ENCODE results near the gene ADGRA1.

Gene ADGRA1

GRCh38 chr10:133157662-133158436 lies 70.1 kb downstream of the ADGRA1 start:
- no peak overlapping the region for H2AFZ ChIP-seq (ENCODE audit: low read depth, low read length)
- H3K14ac ChIP-seq (ENCODE audit: low read length in 2 of 2): no peak overlapping the region
- no peak overlapping the region for H3K18ac ChIP-seq (ENCODE audit: low read depth in 1 of 2, low read length in 2 of 2)
- H3K27me3 ChIP-seq (ENCODE audit: control insufficient read depth in 1 of 2, insufficient read depth in 1 of 2, low read length in 2 of 2): peaks cover 36 to 77% of the 10 kb centered on the region in 2 experiments
- H2BK120ac ChIP-seq (ENCODE audit: low read depth, low read length): no peak overlapping the region
- peaks cover 23% of the 10 kb centered on the region for H3K4me1 ChIP-seq (ENCODE audit: control insufficient read depth, insufficient read depth, low read depth, low read length)
- no peak overlapping the region for H2BK12ac ChIP-seq (ENCODE audit: low read length in 2 of 2)
- no peak overlapping the region for H3K27ac ChIP-seq (ENCODE audit: low read length, poor library complexity, severe bottlenecking)
- no peak overlapping the region for H2AK5ac ChIP-seq (ENCODE audit: low read length, severe bottlenecking)
- no peak overlapping the region for H2BK15ac ChIP-seq (ENCODE audit: low read depth, poor library complexity, severe bottlenecking)
- H3K4ac ChIP-seq (ENCODE audit: low read depth in 1 of 2, low read length in 2 of 2): no peak overlapping the region
- no peak overlapping the region for H3K4me2 ChIP-seq (ENCODE audit: low read length, poor library complexity, severe bottlenecking)
- H4K8ac ChIP-seq (ENCODE audit: low read length): no peak overlapping the region
- no peak overlapping the region for H4K91ac ChIP-seq (ENCODE audit: low read length)
- no peaks in the 10 kb centered on the region for H3K9me3 ChIP-seq (ENCODE audit: control insufficient read depth, low read length)
- H3K23ac ChIP-seq (ENCODE audit: low read length in 2 of 2): no peak overlapping the region
- H3K4me3 ChIP-seq (ENCODE audit: insufficient read depth in 1 of 2, low read depth in 1 of 2, low read length in 2 of 2): no peak overlapping the region
- H3K36me3 ChIP-seq (ENCODE audit: control insufficient read depth in 1 of 2, insufficient read depth in 2 of 2, low read depth in 1 of 2, low read length in 2 of 2): no peaks in the 10 kb centered on the region
- 83% methylated on average over 34 of the region's 34 CpGs for WGBS
- DNase-seq: no peak
- H3K79me1 ChIP-seq (replicated peaks; ENCODE audit: low read length, poor library complexity, severe bottlenecking): no peaks in the 10 kb centered on the region
- no peak overlapping the region for H3K9ac ChIP-seq (ENCODE audit: low read length)
- H2BK5ac ChIP-seq (ENCODE audit: low read depth, low read length, poor library complexity, severe bottlenecking): no peak overlapping the region

GRCh38 chr10:133158437-133158755 lies 70.7 kb downstream of the ADGRA1 start:
- Histone ChIP-seq H3K4me2 (ENCODE audit: low read length, poor library complexity, severe bottlenecking) (no peak overlapping the region), H2AK5ac (ENCODE audit: low read length, severe bottlenecking) (no peak overlapping the region), H3K9ac (ENCODE audit: low read length) (no peak overlapping the region), H3K18ac (ENCODE audit: low read depth in 1 of 2, low read length in 2 of 2) (no peak overlapping the region), H4K8ac (ENCODE audit: low read length) (no peak overlapping the region), H2BK12ac (ENCODE audit: low read length in 2 of 2) (no peak overlapping the region), H3K27me3 (ENCODE audit: control insufficient read depth in 1 of 2, insufficient read depth in 1 of 2, low read length in 2 of 2) (peaks cover 42 to 79% of the 10 kb centered on the region in 2 experiments), H3K36me3 (ENCODE audit: control insufficient read depth in 1 of 2, insufficient read depth in 2 of 2, low read depth in 1 of 2, low read length in 2 of 2) (no peaks in the 10 kb centered on the region), H4K91ac (ENCODE audit: low read length) (no peak overlapping the region), H3K4me3 (ENCODE audit: insufficient read depth in 1 of 2, low read depth in 1 of 2, low read length in 2 of 2) (no peak overlapping the region), H2AFZ (ENCODE audit: low read depth, low read length) (no peak overlapping the region), H3K4me1 (ENCODE audit: control insufficient read depth, insufficient read depth, low read depth, low read length) (peaks cover 23% of the 10 kb centered on the region), H2BK120ac (ENCODE audit: low read depth, low read length) (no peak overlapping the region), H3K4ac (ENCODE audit: low read depth in 1 of 2, low read length in 2 of 2) (no peak overlapping the region), H3K23ac (ENCODE audit: low read length in 2 of 2) (no peak overlapping the region), H3K14ac (ENCODE audit: low read length in 2 of 2) (no peak overlapping the region), H3K9me3 (ENCODE audit: control insufficient read depth, low read length) (no peaks in the 10 kb centered on the region), H3K79me1 (replicated peaks; ENCODE audit: low read length, poor library complexity, severe bottlenecking) (no peaks in the 10 kb centered on the region), H3K27ac (ENCODE audit: low read length, poor library complexity, severe bottlenecking) (no peak overlapping the region), H2BK15ac (ENCODE audit: low read depth, poor library complexity, severe bottlenecking) (no peak overlapping the region), H2BK5ac (ENCODE audit: low read depth, low read length, poor library complexity, severe bottlenecking) (no peak overlapping the region)
- WGBS: 75% methylated on average over 12 of the region's 12 CpGs
- no peak for DNase-seq

DNA sequence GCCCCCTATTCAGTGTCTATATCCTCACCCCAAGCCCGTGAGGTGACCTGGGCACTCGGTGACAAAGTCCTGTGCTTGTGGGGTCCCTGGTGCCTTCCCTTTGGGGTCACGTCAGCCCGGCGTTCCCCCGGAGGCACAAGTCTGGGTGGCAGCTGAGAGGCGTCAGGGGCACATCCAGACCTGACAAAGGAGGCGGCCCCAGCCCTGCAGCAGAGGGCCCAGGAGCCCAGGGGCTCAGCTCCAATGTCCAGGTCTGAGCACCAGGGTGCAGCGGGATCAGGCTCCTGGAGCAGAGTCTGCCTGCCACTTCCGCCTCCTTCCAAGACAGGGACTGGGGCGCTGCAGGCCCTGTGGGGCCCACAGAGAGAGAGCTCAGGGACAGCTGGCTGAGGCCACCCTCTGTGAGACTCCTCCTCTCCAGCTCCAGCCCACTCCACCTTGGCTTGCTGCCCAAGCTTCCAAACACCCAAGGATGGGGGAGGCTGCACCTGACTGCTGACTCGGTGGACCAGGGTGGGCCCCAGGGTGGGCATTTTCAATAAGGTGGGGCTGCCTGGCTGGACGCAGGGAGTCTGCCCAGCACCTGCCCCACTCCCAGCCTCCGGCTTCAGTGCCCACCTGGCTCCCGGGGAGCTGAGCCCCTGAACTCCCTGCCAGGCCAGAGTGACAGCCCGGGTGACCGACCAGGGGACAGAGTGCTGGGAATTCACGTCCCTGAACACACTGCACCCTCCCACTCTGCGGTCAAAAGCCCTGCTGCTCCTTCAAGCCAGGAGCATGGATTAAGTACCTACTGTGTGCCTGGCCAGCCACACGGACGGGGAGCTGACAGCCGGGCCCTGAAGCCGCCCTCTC lies 71.3 kb downstream of the ADGRA1 start:
- peak overlapping the region in 1 of 2 experiments; percentile 9 for H3K4me3 ChIP-seq (ENCODE audit: insufficient read depth in 1 of 2, low read depth in 1 of 2, low read length in 2 of 2)
- no peak overlapping the region for H3K14ac ChIP-seq (ENCODE audit: low read length in 2 of 2)
- H2BK120ac ChIP-seq (ENCODE audit: low read depth, low read length): no peak overlapping the region
- H3K27me3 ChIP-seq (ENCODE audit: control insufficient read depth in 1 of 2, insufficient read depth in 1 of 2, low read length in 2 of 2): peaks cover 44 to 78% of the 10 kb centered on the region in 2 experiments
- no peak overlapping the region for H2BK15ac ChIP-seq (ENCODE audit: low read depth, poor library complexity, severe bottlenecking)
- H3K4ac ChIP-seq (ENCODE audit: low read depth in 1 of 2, low read length in 2 of 2): no peak overlapping the region
- H3K4me1 ChIP-seq (ENCODE audit: control insufficient read depth, insufficient read depth, low read depth, low read length): peaks cover 23% of the 10 kb centered on the region
- no peaks in the 10 kb centered on the region for H3K79me1 ChIP-seq (replicated peaks; ENCODE audit: low read length, poor library complexity, severe bottlenecking)
- no peak overlapping the region for H3K4me2 ChIP-seq (ENCODE audit: low read length, poor library complexity, severe bottlenecking)
- no peak overlapping the region for H3K9ac ChIP-seq (ENCODE audit: low read length)
- no peak overlapping the region for H3K18ac ChIP-seq (ENCODE audit: low read depth in 1 of 2, low read length in 2 of 2)
- H2BK12ac ChIP-seq (ENCODE audit: low read length in 2 of 2): no peak overlapping the region
- H2AFZ ChIP-seq (ENCODE audit: low read depth, low read length): no peak overlapping the region
- no peaks in the 10 kb centered on the region for H3K36me3 ChIP-seq (ENCODE audit: control insufficient read depth in 1 of 2, insufficient read depth in 2 of 2, low read depth in 1 of 2, low read length in 2 of 2)
- H3K9me3 ChIP-seq (ENCODE audit: control insufficient read depth, low read length): no peaks in the 10 kb centered on the region
- no peak overlapping the region for H3K23ac ChIP-seq (ENCODE audit: low read length in 2 of 2)
- H2AK5ac ChIP-seq (ENCODE audit: low read length, severe bottlenecking): no peak overlapping the region
- WGBS: 69% methylated on average over 22 of the region's 23 CpGs
- H4K91ac ChIP-seq (ENCODE audit: low read length): no peak overlapping the region
- no peak overlapping the region for H4K8ac ChIP-seq (ENCODE audit: low read length)
- no peak overlapping the region for H2BK5ac ChIP-seq (ENCODE audit: low read depth, low read length, poor library complexity, severe bottlenecking)
- H3K27ac ChIP-seq (ENCODE audit: low read length, poor library complexity, severe bottlenecking): no peak overlapping the region
- DNase-seq: no peak

DNA sequence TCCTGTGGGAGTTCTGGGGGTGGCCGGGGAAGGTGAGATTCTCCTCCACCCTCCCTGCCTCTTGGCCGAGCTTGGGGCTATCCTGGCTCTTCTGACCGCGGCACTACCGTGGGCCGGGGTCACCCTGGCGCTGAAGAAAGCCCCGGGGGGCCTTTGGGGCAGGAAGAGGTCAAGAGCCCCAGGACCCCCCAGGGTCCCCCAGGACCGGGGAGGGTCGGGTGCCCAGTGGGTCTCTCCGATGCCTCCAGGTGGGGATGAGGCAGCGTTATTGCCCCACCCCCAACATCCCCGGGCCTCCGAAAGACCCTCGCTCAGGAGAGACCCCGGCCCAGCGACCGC lies 71.9 kb downstream of the ADGRA1 start:
- Histone ChIP-seq H3K27ac (ENCODE audit: low read length, poor library complexity, severe bottlenecking) (no peak overlapping the region), H3K79me1 (replicated peaks; ENCODE audit: low read length, poor library complexity, severe bottlenecking) (no peaks in the 10 kb centered on the region), H2BK12ac (ENCODE audit: low read length in 2 of 2) (no peak overlapping the region), H3K23ac (ENCODE audit: low read length in 2 of 2) (no peak overlapping the region), H3K14ac (ENCODE audit: low read length in 2 of 2) (no peak overlapping the region), H2BK5ac (ENCODE audit: low read depth, low read length, poor library complexity, severe bottlenecking) (no peak overlapping the region), H3K27me3 (ENCODE audit: control insufficient read depth in 1 of 2, insufficient read depth in 1 of 2, low read length in 2 of 2) (peaks cover 44 to 75% of the 10 kb centered on the region in 2 experiments), H3K4ac (ENCODE audit: low read depth in 1 of 2, low read length in 2 of 2) (no peak overlapping the region), H3K36me3 (ENCODE audit: control insufficient read depth in 1 of 2, insufficient read depth in 2 of 2, low read depth in 1 of 2, low read length in 2 of 2) (no peaks in the 10 kb centered on the region), H3K9ac (ENCODE audit: low read length) (no peak overlapping the region), H3K4me1 (ENCODE audit: control insufficient read depth, insufficient read depth, low read depth, low read length) (peaks cover 23% of the 10 kb centered on the region), H4K8ac (ENCODE audit: low read length) (no peak overlapping the region), H3K4me3 (ENCODE audit: insufficient read depth in 1 of 2, low read depth in 1 of 2, low read length in 2 of 2) (peak overlapping the region in 1 of 2 experiments; percentile 9), H4K91ac (ENCODE audit: low read length) (no peak overlapping the region), H3K9me3 (ENCODE audit: control insufficient read depth, low read length) (no peaks in the 10 kb centered on the region), H3K18ac (ENCODE audit: low read depth in 1 of 2, low read length in 2 of 2) (no peak overlapping the region), H2BK120ac (ENCODE audit: low read depth, low read length) (no peak overlapping the region), H2AFZ (ENCODE audit: low read depth, low read length) (no peak overlapping the region), H2BK15ac (ENCODE audit: low read depth, poor library complexity, severe bottlenecking) (no peak overlapping the region), H2AK5ac (ENCODE audit: low read length, severe bottlenecking) (no peak overlapping the region), H3K4me2 (ENCODE audit: low read length, poor library complexity, severe bottlenecking) (peak overlapping the region; percentile 19)
- 26% methylated on average over 10 of the region's 18 CpGs for WGBS
- DNase-seq: no peak

All from mesenchymal stem cell (in vitro differentiated cells and primary cell).